Endothelial cell of umbilical vein (primary cell): ENCODE measurements around the gene INPP5A. TPM values are rescaled to one million over a fixed set of nuclear protein-coding genes. Genes with fewer than 3 reads are reported as not detected.

Experiments used
- BruUV-seq: library from RNA; stranded (reverse); fragments of 400-500 nt; replicated peaks from 2 replicates; lab custom pipeline; 2021; lab: Mats Ljungman, UMichigan
- CTCF ChIA-PET: fragments of 300-600, 350-600 bp; sonication (Branson Sonifier 250); formaldehyde crosslinking; loops from one replicate; lab custom pipeline; 2021; ENCODE audit warnings: antibody characterized with exemption, inconsistent platforms; lab: Charles Lee
- POLR2A ChIA-PET: fragments of 300-600, 350-600 bp; sonication (Branson Sonifier 250); formaldehyde crosslinking; loops from one replicate; lab custom pipeline; 2021; ENCODE audit warnings: antibody characterized with exemption, inconsistent platforms; lab: Charles Lee
- DNase-seq: peaks from one replicate; pipeline ENCODE4 v3.0.0-alpha.2; 2011; ENCODE audit warnings: low read depth, low spot score
- FAIRE-seq: peaks from 2 replicates; lab custom pipeline; 2011; peaks lifted over from hg19 to GRCh38; lab: Jason Lieb, UNC
- H2AFZ ChIP-seq: 2 replicates; pipeline ENCODE4 v1.6.0; 2012; ENCODE audit warnings: low read depth, low read length, control low read depth, inconsistent platforms
- H3K27ac ChIP-seq: 2 replicates; pipeline ENCODE4 v1.5.1; 2011; ENCODE audit warnings: low read depth, mild to moderate bottlenecking, control low read depth, low read length, moderate library complexity; ENCODE audit not compliant: insufficient read depth
- H3K27me3 ChIP-seq, 2 experiments: 2 replicates each; pipeline versions ENCODE4 v1.6.0 to v1.6.1; 2011; ENCODE audit warnings: low read length in 2 of 2, mixed read lengths in 1 of 2; ENCODE audit not compliant: control insufficient read depth in 2 of 2, insufficient read depth in 2 of 2
- H3K36me3 ChIP-seq, 2 experiments: 2 replicates in 1 of 2; 3 replicates in 1 of 2; pipeline ENCODE4 v1.5.1; 2011; ENCODE audit warnings: low read length in 2 of 2, mild to moderate bottlenecking in 1 of 2, moderate library complexity in 1 of 2; ENCODE audit not compliant: control insufficient read depth in 2 of 2, insufficient read depth in 2 of 2; ENCODE audit errors: extremely low read depth in 1 of 2
- H3K4me1 ChIP-seq: 3 replicates; pipeline ENCODE4 v1.5.1; 2011; ENCODE audit warnings: mild to moderate bottlenecking, low read length; ENCODE audit not compliant: control insufficient read depth, insufficient read depth; ENCODE audit errors: extremely low read depth
- H3K4me2 ChIP-seq: 2 replicates; pipeline ENCODE4 v1.6.1; 2011; ENCODE audit warnings: low read length, control low read depth, mixed read lengths; ENCODE audit not compliant: insufficient read depth
- H3K4me3 ChIP-seq, 3 experiments: fragments of 200-600 bp in 1 of 3; sonication (generic), shearing (Covaris generic) in 1 of 3; replicated peaks in 1 of 3; 2 replicates each; pipeline ENCODE4 v1.5.1; 2011 to 2016; ENCODE audit warnings: control low read depth in 3 of 3, low read length in 3 of 3, mild to moderate bottlenecking in 2 of 3, inconsistent platforms in 1 of 3, low read depth in 1 of 3, moderate library complexity in 1 of 3; ENCODE audit not compliant: insufficient read depth in 1 of 3
- H3K79me2 ChIP-seq: 2 replicates; pipeline ENCODE4 v1.6.0; 2012; ENCODE audit warnings: low read length, inconsistent platforms; ENCODE audit not compliant: control insufficient read depth, insufficient read depth
- H3K9ac ChIP-seq: replicated peaks from 2 replicates; pipeline ENCODE3; 2011; ENCODE audit warnings: low read length, control low read depth; ENCODE audit not compliant: insufficient read depth; ENCODE audit errors: extremely low read depth
- H3K9me1 ChIP-seq: replicated peaks from 3 replicates; pipeline ENCODE4 v1.6.0; 2011; ENCODE audit warnings: mild to moderate bottlenecking, low read length; ENCODE audit not compliant: control insufficient read depth, insufficient read depth; ENCODE audit errors: extremely low read depth
- H3K9me3 ChIP-seq: replicated peaks from 2 replicates; pipeline ENCODE4 v1.5.1; 2012; ENCODE audit warnings: low read length, inconsistent platforms; ENCODE audit not compliant: control insufficient read depth, insufficient read depth
- H4K20me1 ChIP-seq: replicated peaks from 2 replicates; pipeline ENCODE3; 2011; ENCODE audit warnings: mild to moderate bottlenecking, low read length; ENCODE audit not compliant: control insufficient read depth, insufficient read depth; ENCODE audit errors: extremely low read depth
- EZH2 ChIP-seq: IDR thresholded peaks from 2 replicates; pipeline ENCODE4 v1.6.1; 2012; ENCODE audit warnings: borderline replicate concordance, low read depth, mild to moderate bottlenecking, moderate library complexity, low read length, inconsistent platforms; ENCODE audit not compliant: severe bottlenecking
- FOS ChIP-seq: IDR thresholded peaks from 2 replicates; pipeline ENCODE4 v1.6.1; 2011; ENCODE audit warnings: mild to moderate bottlenecking, low read length, moderate library complexity, borderline replicate concordance; ENCODE audit not compliant: insufficient read depth
- GATA2 ChIP-seq: IDR thresholded peaks from 2 replicates; pipeline ENCODE4 v1.7.0; 2011; ENCODE audit warnings: low read depth, mild to moderate bottlenecking, moderate library complexity, mixed read lengths, low read length; ENCODE audit not compliant: insufficient read length, insufficient read depth
- JUN ChIP-seq: IDR thresholded peaks from 2 replicates; pipeline ENCODE4 v1.6.1; 2011; ENCODE audit warnings: borderline replicate concordance, low read depth; ENCODE audit not compliant: insufficient read length, insufficient read depth
- MYC ChIP-seq: IDR thresholded peaks from one replicate; pipeline ENCODE4 v1.6.1; 2011; ENCODE audit warnings: mild to moderate bottlenecking, low read depth, low read length
- POLR2A ChIP-seq: IDR thresholded peaks from 2 replicates; pipeline ENCODE4 v1.6.1; 2012; ENCODE audit warnings: low read depth, mild to moderate bottlenecking, control low read depth, low read length
- dilution Hi-C: fragments of 300-500 bp; cut with MboI; formaldehyde crosslinking; loops from one replicate; pipeline ENCODE4 v1.15.0; 2019; ENCODE audit warnings: low sequenced_read_pairs; ENCODE audit not compliant: extremely low pct_ligation_motif_present
- intact Hi-C: fragments of 100-400 bp; cut with micrococcal nuclease; formaldehyde crosslinking; loops from one replicate; pipeline ENCODE4 v1.10.0; 2022
- polyA plus RNA-seq, 4 experiments: library from polyadenylated mRNA; depleted of rRNA in 3 of 4; stranded (reverse) in 3 of 4; unstranded in 1 of 4; fragments of >200 nt; gene quantifications; 2 replicates each; pipeline versions ENCODE4 v1.2.1 to v1.2.3, GENCODE V29; 2011 to 2012; ENCODE audit warnings: missing spikeins in 1 of 4
- total RNA-seq: library from RNA; stranded (reverse); gene quantifications from 2 replicates; pipeline ENCODE4 v1.2.3, GENCODE V29; 2021

Gene INPP5A
- total and polyA plus RNA-seq, 2 donors (not counting 3 experiments of a cell fraction or from before 2014, with no cell fraction given), result 22.9 to 33.2 TPM

DNA sequence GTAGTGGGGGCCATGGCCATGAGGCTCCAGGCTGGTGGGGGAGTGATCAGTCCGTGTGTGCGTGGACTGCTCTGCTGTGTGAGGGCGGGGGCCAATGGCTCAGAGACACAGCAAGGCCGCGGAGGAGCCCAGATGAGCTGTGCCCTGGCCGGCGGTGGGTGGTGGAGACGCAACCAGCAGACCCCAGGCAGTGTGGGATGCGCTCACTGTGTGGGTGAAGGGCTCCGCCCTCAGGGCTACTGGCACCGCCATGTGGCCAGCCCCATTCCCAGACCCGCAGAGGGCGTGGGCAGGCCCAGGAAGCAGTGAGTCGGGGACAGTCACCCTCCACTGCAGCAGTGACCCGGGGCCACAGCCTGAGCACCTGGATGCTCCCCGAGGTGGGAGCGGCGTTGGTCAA lies 239.2 kb downstream of the INPP5A start:
- Histone ChIP-seq H3K27me3 (no peaks in the 10 kb centered on the region), H2AFZ (no peak overlapping the region), H3K79me2 (no peaks in the 10 kb centered on the region), H3K4me2 (no peak overlapping the region), H3K4me1 (no peaks in the 10 kb centered on the region), H3K9me1 (no peaks in the 10 kb centered on the region), H3K9ac (no peak overlapping the region), H3K9me3 (no peaks in the 10 kb centered on the region), H3K27ac (no peak overlapping the region), H3K36me3 (no peaks in the 10 kb centered on the region), H3K4me3 (no peak overlapping the region), H4K20me1 (no peaks in the 10 kb centered on the region)
- intact Hi-C loops, result no loop called here
- POLR2A ChIA-PET, result no interaction called here
- FAIRE-seq (no peak), DNase-seq (no peak)
- TF ChIP-seq POLR2A (no peak), MYC (no peak), FOS (no peak), GATA2 (no peak), EZH2 (no peak)
- BruUV-seq, result no TSS peak
- CTCF ChIA-PET, result no interaction called here
- dilution Hi-C loops, result no loop called here

DNA sequence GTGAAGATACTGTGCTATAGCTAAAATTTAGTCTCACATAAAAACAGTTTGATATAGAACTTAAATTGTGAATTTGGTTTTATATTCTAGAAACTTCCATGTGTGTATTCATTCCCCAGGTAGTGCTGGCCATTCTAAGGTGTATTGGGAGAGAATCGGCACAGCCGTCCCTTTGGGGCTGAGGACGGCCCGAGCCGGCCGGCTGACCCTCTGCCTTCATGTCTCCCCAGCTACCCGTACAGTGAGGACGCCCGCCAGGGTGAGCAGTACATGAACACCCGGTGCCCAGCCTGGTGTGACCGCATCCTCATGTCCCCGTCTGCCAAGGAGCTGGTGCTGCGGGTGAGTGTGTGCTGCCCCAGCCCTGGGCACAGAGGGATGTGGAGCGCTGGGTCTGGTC lies 239.9 kb downstream of the INPP5A start:
- Histone ChIP-seq H4K20me1 (no peaks in the 10 kb centered on the region), H3K27me3 (no peaks in the 10 kb centered on the region), H3K9me1 (no peaks in the 10 kb centered on the region), H3K4me3 (no peak overlapping the region), H2AFZ (no peak overlapping the region), H3K9me3 (no peaks in the 10 kb centered on the region), H3K79me2 (no peaks in the 10 kb centered on the region), H3K4me2 (no peak overlapping the region), H3K4me1 (no peaks in the 10 kb centered on the region), H3K9ac (no peak overlapping the region), H3K27ac (no peak overlapping the region), H3K36me3 (no peaks in the 10 kb centered on the region)
- intact Hi-C loops, result no loop called here
- FAIRE-seq (no peak), DNase-seq (no peak)
- BruUV-seq, result no TSS peak
- dilution Hi-C loops, result no loop called here
- TF ChIP-seq POLR2A (no peak), JUN (no peak), GATA2 (no peak)
- ChIA-PET CTCF (no interaction called here), POLR2A (no interaction called here)
